Measurements from ENCODE around the gene NOX4. TPM values are rescaled to one million over a fixed set of nuclear protein-coding genes. Genes with fewer than 3 reads are reported as not detected.

NOX4 gene
- total RNA-seq, result 19.8 and 27.5 TPM in 2 replicates

DNA sequence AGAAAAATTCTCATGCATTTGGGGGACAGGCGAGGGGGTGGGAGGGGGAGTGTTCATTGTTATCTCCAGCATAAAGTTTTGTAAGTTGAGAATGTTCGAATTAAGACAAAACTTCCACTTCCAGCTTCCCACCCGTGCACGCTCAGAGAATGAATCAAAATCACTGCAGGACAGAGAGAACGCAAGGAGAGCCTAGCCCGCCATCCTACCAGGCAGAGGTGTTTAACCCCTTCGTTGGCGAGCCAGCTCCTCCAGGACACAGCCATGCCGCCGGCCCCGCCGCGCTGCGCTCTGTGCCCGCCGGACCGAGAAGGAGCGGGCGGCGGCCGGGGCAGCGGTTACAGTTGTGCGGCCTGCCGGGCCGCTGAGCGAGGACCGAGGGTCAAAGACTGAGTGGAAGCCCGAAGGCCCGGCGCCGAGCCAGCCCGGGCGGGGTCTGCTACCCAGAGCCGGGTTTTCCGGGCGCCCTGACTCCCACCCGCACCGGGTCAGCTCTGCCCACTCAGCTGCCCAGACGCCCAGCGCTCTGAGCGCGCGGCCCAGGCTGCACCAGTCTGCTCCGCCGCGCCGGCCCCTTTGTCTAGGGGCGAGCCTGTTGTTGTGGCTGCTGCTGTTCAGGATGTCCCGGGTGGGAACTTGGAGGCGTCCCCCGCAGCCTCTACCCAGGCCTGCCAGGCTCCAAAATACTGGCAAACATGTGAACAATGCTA lies at the start of gene NOX4:
Gene NOX4, minus strand, starts transcription at position 395 of the 710 bp plus-strand sequence. Its CDS starts 129 bp downstream, at position 266.

Other genes with a start within 250 kb of the NOX4 start
- not detected in 2 replicates for gene TRIM77, start 218.9 kb upstream of the NOX4 start, total RNA-seq

Measured in endothelial cell of coronary artery (primary cell).